Neural progenitor cell (in vitro differentiated cells): Measurements from ENCODE around the gene UROS. TPM values are rescaled to one million over a fixed set of nuclear protein-coding genes. Genes with fewer than 3 reads are reported as not detected.

Experiments used
- DNase-seq: peaks from one replicate; pipeline ENCODE4 v3.0.0-alpha.2; 2016; ENCODE audit warnings: low spot score
- H2AFZ ChIP-seq: fragments of 200-600 bp; sonication (generic); replicated peaks from 2 replicates; pipeline ENCODE4 v1.6.1; 2016; ENCODE audit warnings: antibody characterized with exemption
- H3F3A ChIP-seq: fragments of 200-600 bp; sonication (generic); 2 replicates; pipeline ENCODE4 v1.6.1; 2016; ENCODE audit warnings: antibody characterized with exemption, low read depth
- H3K27ac ChIP-seq: fragments of 200-600 bp; sonication (generic); 2 replicates; pipeline ENCODE4 v1.5.1; 2016; ENCODE audit warnings: mild to moderate bottlenecking
- H3K27me3 ChIP-seq: fragments of 200-600 bp; sonication (generic); 2 replicates; pipeline ENCODE4 v1.6.1; 2016; ENCODE audit warnings: mild to moderate bottlenecking, moderate library complexity
- H3K36me3 ChIP-seq: fragments of 200-600 bp; sonication (generic); 2 replicates; pipeline ENCODE4 v1.5.1; 2016
- H3K4me1 ChIP-seq: fragments of 200-600 bp; sonication (generic); 2 replicates; pipeline ENCODE4 v1.6.1; 2016; ENCODE audit warnings: mixed run types
- H3K4me2 ChIP-seq: fragments of 200-600 bp; sonication (generic); 2 replicates; pipeline ENCODE4 v1.6.1; 2016
- H3K4me3 ChIP-seq: fragments of 200-600 bp; sonication (generic); 2 replicates; pipeline ENCODE4 v1.5.1; 2016
- H3K79me2 ChIP-seq: fragments of 200-600 bp; sonication (generic); 2 replicates; pipeline ENCODE4 v1.6.1; 2016; ENCODE audit warnings: low read depth
- H3K9ac ChIP-seq: fragments of 200-600 bp; sonication (generic); 2 replicates; pipeline ENCODE4 v1.6.1; 2016
- H3K9me3 ChIP-seq: fragments of 200-600 bp; sonication (generic); 2 replicates; pipeline ENCODE4 v1.5.1; 2016; ENCODE audit warnings: low read depth
- H4K20me1 ChIP-seq: fragments of 200-600 bp; sonication (generic); 2 replicates; pipeline ENCODE4 v1.6.1; 2016; ENCODE audit warnings: low read depth
- H3K27ac Mint-ChIP-seq: 3 replicates; pipeline ENCODE4 v1.8.0; 2021; ENCODE audit warnings: mixed read lengths
- H3K27me3 Mint-ChIP-seq: 2 replicates; pipeline ENCODE4 v1.8.0; 2022; ENCODE audit warnings: low read depth, mild to moderate bottlenecking, inconsistent platforms, moderate library complexity, mixed read lengths; ENCODE audit not compliant: insufficient read depth
- H3K36me3 Mint-ChIP-seq: 3 replicates; pipeline ENCODE4 v1.8.0; 2021; ENCODE audit warnings: mixed read lengths
- H3K4me1 Mint-ChIP-seq: 3 replicates; pipeline ENCODE4 v1.8.0; 2021; ENCODE audit warnings: mixed read lengths
- H3K4me3 Mint-ChIP-seq: 3 replicates; pipeline ENCODE4 v1.8.0; 2021; ENCODE audit warnings: mild to moderate bottlenecking, moderate library complexity, mixed read lengths
- H3K9me3 Mint-ChIP-seq: 3 replicates; pipeline ENCODE4 v1.8.0; 2020; ENCODE audit warnings: mixed read lengths
- EZH2 ChIP-seq: fragments of 200-600 bp; sonication (generic); IDR thresholded peaks from 2 replicates; pipeline ENCODE4 v1.6.1; 2017; ENCODE audit warnings: antibody characterized with exemption, mild to moderate bottlenecking, moderate library complexity
- EZH2phosphoT487 ChIP-seq: fragments of 200-600 bp; sonication (generic); IDR thresholded peaks from 2 replicates; pipeline ENCODE4 v1.6.1; 2017; ENCODE audit warnings: antibody characterized with exemption
- total RNA-seq: library from RNA; depleted of rRNA; stranded (reverse); fragments of >200 nt; gene quantifications from 2 replicates; pipeline ENCODE4 v1.2.3, GENCODE V29; 2015; ENCODE audit warnings: low replicate concordance
- TF ChIP-seq, protein P1 (sequence below): fragments of 200-600 bp; sonication (generic); IDR thresholded peaks from 2 replicates; pipeline ENCODE4 v1.5.1; 2017; ENCODE audit warnings: antibody characterized with exemption, mild to moderate bottlenecking

Gene UROS
- total RNA-seq, 1 donor from 2014 or later, result 82.2 TPM

- H3K36me3 ChIP-seq, result peaks cover 15% of the 10 kb centered on the region
- no peaks in the 10 kb centered on the region for H3K79me2 ChIP-seq
- peaks cover 12% of the 10 kb centered on the region for H3F3A ChIP-seq
- Mint-ChIP-seq H3K4me3 (no peak overlapping the region), H3K27ac (no peak overlapping the region), H3K27me3 (no peaks in the 10 kb centered on the region), H3K9me3 (no peaks in the 10 kb centered on the region), H3K36me3 (peaks cover 21% of the 10 kb centered on the region), H3K4me1 (peaks cover 26% of the 10 kb centered on the region)
- H2AFZ ChIP-seq, result no peak overlapping the region
- no peak overlapping the region for H3K27ac ChIP-seq
- H3K4me1 ChIP-seq, result peaks cover 24% of the 10 kb centered on the region
- H3K27me3 ChIP-seq, result no peaks in the 10 kb centered on the region
- H3K4me3 ChIP-seq, result no peak overlapping the region
- TF ChIP-seq EZH2 (no peak), EZH2phosphoT487 (no peak)
- TF ChIP-seq, protein P1, sequence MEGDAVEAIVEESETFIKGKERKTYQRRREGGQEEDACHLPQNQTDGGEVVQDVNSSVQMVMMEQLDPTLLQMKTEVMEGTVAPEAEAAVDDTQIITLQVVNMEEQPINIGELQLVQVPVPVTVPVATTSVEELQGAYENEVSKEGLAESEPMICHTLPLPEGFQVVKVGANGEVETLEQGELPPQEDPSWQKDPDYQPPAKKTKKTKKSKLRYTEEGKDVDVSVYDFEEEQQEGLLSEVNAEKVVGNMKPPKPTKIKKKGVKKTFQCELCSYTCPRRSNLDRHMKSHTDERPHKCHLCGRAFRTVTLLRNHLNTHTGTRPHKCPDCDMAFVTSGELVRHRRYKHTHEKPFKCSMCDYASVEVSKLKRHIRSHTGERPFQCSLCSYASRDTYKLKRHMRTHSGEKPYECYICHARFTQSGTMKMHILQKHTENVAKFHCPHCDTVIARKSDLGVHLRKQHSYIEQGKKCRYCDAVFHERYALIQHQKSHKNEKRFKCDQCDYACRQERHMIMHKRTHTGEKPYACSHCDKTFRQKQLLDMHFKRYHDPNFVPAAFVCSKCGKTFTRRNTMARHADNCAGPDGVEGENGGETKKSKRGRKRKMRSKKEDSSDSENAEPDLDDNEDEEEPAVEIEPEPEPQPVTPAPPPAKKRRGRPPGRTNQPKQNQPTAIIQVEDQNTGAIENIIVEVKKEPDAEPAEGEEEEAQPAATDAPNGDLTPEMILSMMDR, result no peak
- H3K9me3 ChIP-seq, result no peaks in the 10 kb centered on the region
- H3K4me2 ChIP-seq, result no peak overlapping the region
- DNase-seq, result no peak
- no peak overlapping the region for H3K9ac ChIP-seq
- peaks cover 7% of the 10 kb centered on the region for H4K20me1 ChIP-seq
Observed at GRCh38 chr10:125766511-125766910, 56.5 kb downstream of the UROS start.

DNA sequence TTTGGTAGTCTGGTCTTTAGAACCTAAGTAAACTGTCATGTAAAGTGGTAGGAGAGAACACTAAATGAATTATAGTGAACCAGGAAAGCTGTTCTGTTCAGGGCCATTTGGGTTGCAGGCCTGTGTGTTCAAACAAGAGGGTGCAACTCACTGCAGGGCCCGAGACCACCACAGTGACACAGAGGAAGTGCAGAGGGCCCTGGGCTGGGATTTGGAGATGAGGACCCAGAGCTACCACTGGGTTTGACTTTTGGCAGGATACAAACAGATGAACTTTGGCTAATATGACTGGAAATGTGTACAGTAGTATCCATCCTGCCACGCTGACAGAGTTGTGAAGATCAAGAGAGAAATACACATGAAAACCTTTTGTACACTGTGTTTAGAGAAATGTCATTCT is 57.2 kb downstream of the UROS start:
- peaks cover 7% of the 10 kb centered on the region for H4K20me1 ChIP-seq
- H3K36me3 Mint-ChIP-seq, result peaks cover 21% of the 10 kb centered on the region
- peaks cover 19% of the 10 kb centered on the region for H3F3A ChIP-seq
- H3K27me3 ChIP-seq, result no peaks in the 10 kb centered on the region
- no peak overlapping the region for H2AFZ ChIP-seq
- no peak overlapping the region for H3K4me3 ChIP-seq
- H3K4me1 ChIP-seq, result peaks cover 31% of the 10 kb centered on the region
- no peak overlapping the region for H3K9ac ChIP-seq
- DNase-seq, result no peak
- no peaks in the 10 kb centered on the region for H3K79me2 ChIP-seq
- peaks cover 32% of the 10 kb centered on the region for H3K4me1 Mint-ChIP-seq
- no peak overlapping the region for H3K4me2 ChIP-seq
- H3K4me3 Mint-ChIP-seq, result no peak overlapping the region
- no peak for TF ChIP-seq EZH2phosphoT487
- TF ChIP-seq EZH2, result no peak
- TF ChIP-seq, protein P1, result no peak
- H3K27ac Mint-ChIP-seq, result no peak overlapping the region
- H3K27ac ChIP-seq, result no peak overlapping the region
- no peaks in the 10 kb centered on the region for H3K9me3 Mint-ChIP-seq
- peaks cover 15% of the 10 kb centered on the region for H3K36me3 ChIP-seq
- no peaks in the 10 kb centered on the region for H3K27me3 Mint-ChIP-seq
- no peaks in the 10 kb centered on the region for H3K9me3 ChIP-seq

GRCh38 chr10:125762692-125763648 is 60.1 kb downstream of the UROS start:
- Mint-ChIP-seq H3K27me3 (no peaks in the 10 kb centered on the region), H3K9me3 (no peaks in the 10 kb centered on the region), H3K4me3 (no peak overlapping the region), H3K27ac (peak overlapping the region; percentile 10), H3K36me3 (peaks cover 36% of the 10 kb centered on the region), H3K4me1 (peaks cover 28% of the 10 kb centered on the region)
- H3F3A ChIP-seq, result peaks cover 21% of the 10 kb centered on the region
- TF ChIP-seq EZH2phosphoT487 (no peak), EZH2 (no peak)
- TF ChIP-seq, protein P1, result no peak
- peaks cover 7% of the 10 kb centered on the region for H4K20me1 ChIP-seq
- H3K9me3 ChIP-seq, result no peaks in the 10 kb centered on the region
- no peak for DNase-seq
- H3K4me2 ChIP-seq, result peak overlapping the region; percentile 31
- peaks cover 29% of the 10 kb centered on the region for H3K4me1 ChIP-seq
- peak overlapping the region; percentile 68 for H3K27ac ChIP-seq
- no peak overlapping the region for H2AFZ ChIP-seq
- no peak overlapping the region for H3K4me3 ChIP-seq
- peaks cover 23% of the 10 kb centered on the region for H3K36me3 ChIP-seq
- peaks cover under 1% of the 10 kb centered on the region for H3K79me2 ChIP-seq
- no peak overlapping the region for H3K9ac ChIP-seq
- no peaks in the 10 kb centered on the region for H3K27me3 ChIP-seq
